Heart left ventricle (tissue), 16 donors: ENCODE data around the gene BCL2A1. TPM values are rescaled to one million over a fixed set of nuclear protein-coding genes. Genes with fewer than 3 reads are reported as not detected.
A peak's percentile ranks its signal among the peaks of the same experiment; 100 is the strongest.
"Not testable (repeated sequence)": the region's sequence is repeated elsewhere in the genome, so short reads cannot be mapped to it uniquely, and the experiment has no call there.

Experiments used
- ATAC-seq, 4 donors: fragments of 200-7000 bp; cut with Tn5 transposase; one replicate each; pipeline ENCODE4 v1.9.1; 2020 to 2022; ENCODE audit warnings: moderate library complexity in 4 of 4, mild to moderate bottlenecking in 3 of 4, moderate number of reproducible peaks in 1 of 4
- DNase-seq, 5 donors: peaks; one replicate each; pipeline ENCODE4 v3.0.0-alpha.2; 2020
- H3K27ac ChIP-seq, 12 donors: fragments of 200-600 bp; sonication (generic) in 4 of 12; one replicate each; pipeline versions ENCODE4 v1.5.0 to v1.8.0; 2016 to 2022; ENCODE audit warnings: mild to moderate bottlenecking in 2 of 12
- H3K27me3 ChIP-seq, 9 donors: fragments of 200-600 bp; sonication (generic) in 2 of 9; one replicate each; pipeline versions ENCODE4 v1.5.1 to v1.8.0; 2016 to 2022; ENCODE audit warnings: mild to moderate bottlenecking in 3 of 9
- H3K36me3 ChIP-seq, 9 donors: fragments of 200-600 bp; sonication (generic) in 2 of 9; one replicate each; pipeline versions ENCODE4 v1.5.0 to v1.8.0; 2018 to 2022; ENCODE audit warnings: mild to moderate bottlenecking in 2 of 9
- H3K4me1 ChIP-seq, 12 donors: fragments of 200-600 bp; sonication (generic) in 4 of 12; one replicate each; pipeline versions ENCODE4 v1.5.0 to v1.8.0; 2016 to 2022; ENCODE audit warnings: mild to moderate bottlenecking in 3 of 12
- H3K4me3 ChIP-seq, 12 donors: fragments of 200-600 bp; sonication (generic) in 4 of 12; one replicate each; pipeline versions ENCODE4 v1.5.0 to v1.8.0; 2017 to 2022; ENCODE audit warnings: mild to moderate bottlenecking in 9 of 12, moderate library complexity in 4 of 12
- H3K9me3 ChIP-seq, 12 donors: fragments of 200-600 bp; sonication (generic) in 4 of 12; one replicate each; pipeline versions ENCODE4 v1.5.0 to v1.8.0; 2016 to 2022; ENCODE audit warnings: mild to moderate bottlenecking in 1 of 12
- CTCF ChIP-seq, 12 donors: fragments of 200-600 bp; sonication (generic) in 4 of 12; IDR thresholded peaks; one replicate each; pipeline versions ENCODE4 v1.5.0 to v1.8.0; 2018 to 2022; ENCODE audit warnings: antibody characterized with exemption in 12 of 12, mild to moderate bottlenecking in 5 of 12
- POLR2A ChIP-seq, 2 donors: fragments of 450-650 bp; IDR thresholded peaks; one replicate each; pipeline ENCODE4 v1.6.1; 2017; ENCODE audit warnings: antibody characterized with exemption in 2 of 2, mild to moderate bottlenecking in 2 of 2, moderate library complexity in 2 of 2
- WGBS, 4 donors: extraction: QIAGEN DNeasy Blood & Tissue Kit in 2 of 4; methylation state at CpG; one replicate each; pipeline versions ENCODE4 v1.1.5 to v1.1.7; 2013 to 2018; 5-methylcytosine and 5-hydroxymethylcytosine counted together
- intact Hi-C, 10 donors: fragments of 100-400 bp; cut with DNase I; formaldehyde crosslinking; loops; one replicate each; pipeline versions ENCODE4 v1.11.1 to v1.14.2; 2022
- long read RNA-seq, 3 donors: library from polyadenylated mRNA; unstranded; transcript quantifications; one replicate each; pipeline ENCODE4 v2.0.0, GENCODE V29; 2020 to 2021
- polyA plus RNA-seq, 2 donors: library from polyadenylated mRNA; stranded (reverse); fragments of 200-250 nt; gene quantifications; one replicate each; pipeline ENCODE4 v1.2.3, GENCODE V29; 2013
- total RNA-seq, 9 donors: library from RNA; depleted of rRNA in 2 of 9; stranded (reverse); fragments of >200 nt in 2 of 9; fragmentation: NEBNext Ultra II Directional in 3 of 9; extraction: Animal tissue kit (Norgen Biotek cat#: 25700) in 3 of 9; gene quantifications; one replicate each; pipeline versions ENCODE4 v1.1.0 to v1.2.4, GENCODE V29; 2016 to 2023
- donor health status: ischemic (EF 13 %, LVEDD 7.1; RV severe dilation, severe dysfunction).
- donor health status: healthy with polysubstance abuse.
- donor health status: DM: no; HTN: yes; CAD: no.
- donor health status: DM: no; HTN: no; CAD: no.
- donor health status: ischemic (EF 25% LVEDD 6.9; RV normal size, moderate dysfunction).
- donor health status: ischemic (EF 25% LVEDD 5.7; RV mildly dilated, moderate dysfunction).
- donor health status: healthy.
- donor health status: DM: yes; HTN: yes; CAD: no.
- donor health status: ischemic (EF 35%, LVEDD 5.7; RV mildly dilated, moderate dysfunction).
- donor health status: nonischemic (EF 11% LVEDD 7.7; RV severe dilation, severe dysfunction).
- donor health status: DM: yes; HTN: yes; CAD: no.
- donor health status: PGD.
- donor health status: ischemic (EF 29% LVEDD 5.4; RV normal size, mild dysfunction).
- donor health status: nonischemic (EF 23%, LVEDD 6.1; RV moderate dilation, normal function).

Gene BCL2A1
- 10 to 100 TPM in 1 of 9 donors, 1 to 10 TPM in 3, under 1 TPM in 4, not detected in 1; 0.32 to 28.6 (median 0.99) TPM for total RNA-seq
- 1 to 10 TPM in 1 of 2 donors, under 1 TPM in 1; 0.23 to 1.2 TPM for polyA plus RNA-seq
- long read RNA-seq, donor 1: 0 reads
- long read RNA-seq, donor 2: 0 reads
- long read RNA-seq, donor 3, partial matches to known transcripts: 0 of 1 reads
- long read RNA-seq, donor 3, other reads (novel, unspliced or antisense): 0 of 1 reads

- H3K9me3 ChIP-seq: no peaks in the 10 kb centered on the region
- ATAC-seq (peak in 3 of 4 donors; percentile 64 to 78 (median 75)), DNase-seq (no peak)
- no peaks in the 10 kb centered on the region for H3K27me3 ChIP-seq
- intact Hi-C loops: no loop called here
- WGBS, 4 donors: 42 to 50% (median 47%) methylated on average over 11 of the region's 11 CpGs
- H3K4me1 ChIP-seq: peaks cover 0 to 66% (median 0%) of the 10 kb centered on the region in 12 donors
- TF ChIP-seq CTCF (IDR thresholded peaks at IDR 0.05): no peak
- TF ChIP-seq POLR2A (IDR thresholded peaks at IDR 0.05): no peak
- H3K36me3 ChIP-seq: no peaks in the 10 kb centered on the region
- peak within 1 kb of the TSS in 1 of 12 donors; percentile 90 for H3K27ac ChIP-seq
- H3K4me3 ChIP-seq: peak within 1 kb of the TSS in 2 of 12 donors; percentile 3 to 62
Measured at GRCh38 chr15:79970624-79971434, at the start of gene BCL2A1. TSS of gene BCL2A1 (minus strand) at chr15:79971196. CDS start at chr15:79971119, 77 bp downstream.

DNA sequence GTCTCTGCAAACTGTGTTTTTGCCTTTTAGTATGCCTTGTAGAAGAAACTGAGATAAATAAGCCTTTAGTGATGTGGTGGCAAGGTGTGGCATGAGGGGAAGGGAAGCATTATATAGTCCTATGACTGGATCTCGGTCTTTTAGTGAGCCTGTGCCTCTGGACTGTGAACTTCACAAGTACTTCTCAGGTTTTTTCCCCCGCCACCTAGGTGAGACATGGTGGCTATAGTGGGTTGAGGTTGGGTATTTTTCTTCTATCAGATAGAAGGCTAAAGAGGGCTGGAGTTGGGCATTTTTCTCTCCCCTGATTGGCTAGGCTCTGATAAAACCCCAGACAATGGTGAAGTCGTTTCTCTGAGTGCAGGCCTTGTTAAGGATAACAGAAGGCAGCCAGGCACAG lies 49.7 kb upstream of the BCL2A1 start:
- no peak for DNase-seq
- WGBS, 4 donors: 72 to 83% (median 80%) methylated on average over 3 of the region's 3 CpGs
- H3K4me1 ChIP-seq: no peaks in the 10 kb centered on the region

DNA sequence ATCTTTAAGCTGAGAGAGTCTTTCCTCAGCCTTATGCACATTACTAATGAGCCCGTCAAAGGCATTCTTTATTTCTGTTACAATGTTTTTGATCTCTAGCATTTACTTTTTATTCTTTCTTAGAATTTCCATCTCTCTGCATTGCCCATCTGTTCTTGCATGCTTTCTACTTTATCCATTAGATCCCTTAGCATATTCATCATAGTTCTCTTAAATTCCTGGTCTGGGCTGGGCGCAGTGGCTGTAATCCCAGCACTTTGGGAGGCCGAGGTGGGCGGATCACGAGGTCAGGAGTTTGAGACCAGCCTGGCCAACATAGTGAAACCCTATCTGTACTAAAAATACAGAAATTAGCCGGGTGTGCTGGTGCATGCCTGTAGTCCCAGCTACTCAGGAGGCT lies 49.2 kb upstream of the BCL2A1 start:
- H3K27me3 ChIP-seq, H3K27ac ChIP-seq, H3K9me3 ChIP-seq, H3K4me1 ChIP-seq, DNase-seq, ATAC-seq, H3K4me3 ChIP-seq, H3K36me3 ChIP-seq, intact Hi-C loops: not testable (repeated sequence)
- WGBS, 4 donors: 87 to 93% (median 91%) methylated on average over 6 of the region's 6 CpGs

More for the DNA sequence above, 49.7 kb upstream of the BCL2A1 start:
- Histone ChIP-seq H3K27ac (no peak overlapping the region), H3K4me3 (no peak overlapping the region), H3K27me3 (no peaks in the 10 kb centered on the region), H3K36me3 (no peaks in the 10 kb centered on the region), H3K9me3 (no peaks in the 10 kb centered on the region)
- intact Hi-C loops: no loop called here
- TF ChIP-seq POLR2A (IDR thresholded peaks at IDR 0.05) (no peak), CTCF (IDR thresholded peaks at IDR 0.05) (no peak)
- no peak for ATAC-seq

DNA sequence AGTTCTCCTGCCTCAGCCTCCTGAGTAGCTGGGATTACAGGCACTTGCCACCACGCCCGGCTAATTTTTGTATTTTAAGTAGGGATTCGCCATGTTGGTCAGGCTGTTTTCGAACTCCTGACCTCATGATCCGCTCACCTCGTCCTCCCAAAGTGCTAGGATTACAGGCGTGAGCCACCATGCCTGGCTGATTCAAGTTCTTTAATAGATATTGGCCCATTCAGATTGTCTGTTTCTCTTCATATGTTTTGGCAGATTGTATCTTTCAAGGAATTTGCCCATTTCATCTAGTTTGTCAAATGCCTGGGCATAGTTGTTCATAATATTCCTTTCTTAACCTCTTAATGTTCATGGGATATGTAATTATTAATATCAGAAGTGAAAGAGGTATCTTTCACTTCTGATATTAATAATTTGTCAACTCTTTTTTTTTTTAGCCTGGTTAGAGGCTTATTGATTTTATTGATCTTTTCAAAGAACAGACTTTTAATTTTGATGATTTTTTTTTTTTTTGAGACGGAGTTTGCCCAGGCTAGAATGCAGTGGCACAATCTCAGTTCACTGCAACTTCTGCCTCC lies 48.3 kb upstream of the BCL2A1 start:
- no peak for ATAC-seq
- Histone ChIP-seq H3K4me1 (no peaks in the 10 kb centered on the region), H3K36me3 (no peaks in the 10 kb centered on the region), H3K27me3 (no peaks in the 10 kb centered on the region), H3K4me3 (no peak overlapping the region), H3K9me3 (peaks cover 0 to 13% (median 0%) of the 10 kb centered on the region in 12 donors), H3K27ac (no peak overlapping the region)
- intact Hi-C loops: loop anchor here in 1 of 10 donors (10.0 kb wide), 1 partner anchor 64 kb away; no protein-coding TSS in a partner anchor
- TF ChIP-seq POLR2A (IDR thresholded peaks at IDR 0.05) (no peak), CTCF (IDR thresholded peaks at IDR 0.05) (no peak)
- DNase-seq: no peak
- 92 to 96% (median 94%) methylated on average over 8 of the region's 8 CpGs for WGBS, 4 donors

DNA sequence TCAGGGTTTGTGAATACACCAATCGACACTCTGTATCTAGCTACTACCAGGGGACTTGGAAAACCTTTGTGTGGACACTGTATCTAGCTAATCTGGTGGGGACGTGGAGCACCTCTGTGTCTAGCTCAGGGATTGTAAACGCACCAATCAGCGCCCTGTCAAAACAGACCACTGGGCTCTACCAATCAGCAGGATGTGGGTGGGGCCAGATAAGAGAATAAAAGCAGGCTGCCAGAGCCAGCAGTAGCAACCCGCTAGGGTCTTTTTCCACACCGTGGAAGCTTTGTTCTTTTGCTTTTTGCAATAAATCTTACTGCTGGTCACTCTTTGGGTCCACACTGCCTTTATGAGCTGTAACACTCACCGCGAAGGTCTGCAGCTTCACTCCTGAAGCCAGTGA lies 46.1 kb upstream of the BCL2A1 start:
- not testable (repeated sequence) for H3K36me3 ChIP-seq, H3K4me1 ChIP-seq, H3K27ac ChIP-seq, H3K27me3 ChIP-seq, ATAC-seq, DNase-seq, H3K4me3 ChIP-seq
- intact Hi-C loops: loop anchor here in 1 of 10 donors (10.0 kb wide), 1 partner anchor 62 kb away; no protein-coding TSS in a partner anchor
- H3K9me3 ChIP-seq: peaks cover 0 to 15% (median 0%) of the 10 kb centered on the region in 12 donors
- 79 to 84% (median 81%) methylated on average over 7 to 8 of the region's 8 CpGs for WGBS, 4 donors

- not testable (repeated sequence) for H3K27ac ChIP-seq, H3K4me1 ChIP-seq, ATAC-seq, DNase-seq, H3K36me3 ChIP-seq, H3K4me3 ChIP-seq, H3K27me3 ChIP-seq
- peaks cover 0 to 15% (median 0%) of the 10 kb centered on the region in 12 donors for H3K9me3 ChIP-seq
- intact Hi-C loops: loop anchor here in 1 of 10 donors (10.0 kb wide), 1 partner anchor 62 kb away; no protein-coding TSS in a partner anchor
- 96 to 99% (median 97%) methylated on average over 13 to 27 of the region's 27 CpGs for WGBS, 4 donors
Measured at GRCh38 chr15:80016506-80016905, 45.5 kb upstream of the BCL2A1 start.
